CD4-positive, alpha-beta memory T cell (primary cell): ENCODE data around the gene SOS1. TPM values are rescaled to one million over a fixed set of nuclear protein-coding genes. Genes with fewer than 3 reads are reported as not detected.

Experiments used
- CTCF ChIA-PET: fragments of 350-600 bp; sonication (Branson Sonifier 250); formaldehyde crosslinking; loops from one replicate; lab custom pipeline; 2021; ENCODE audit warnings: inconsistent platforms; ENCODE audit not compliant: partially characterized antibody; lab: Charles Lee
- POLR2A ChIA-PET: fragments of 350-600 bp; sonication (Branson Sonifier 250); formaldehyde crosslinking; loops from one replicate; lab custom pipeline; 2021; ENCODE audit not compliant: partially characterized antibody; lab: Charles Lee
- DNase-seq, 5 donors: peaks; one replicate each; pipeline versions ENCODE4 v3.0.0 to v3.0.0-alpha.2; 2020 to 2022; ENCODE audit warnings: mixed read lengths in 1 of 5
- H3K27ac ChIP-seq: one replicate; pipeline ENCODE4 v1.7.0; 2013; ENCODE audit warnings: low read depth, low read length
- H3K27me3 ChIP-seq: 2 replicates; pipeline ENCODE4 v1.7.0; 2013; ENCODE audit warnings: mild to moderate bottlenecking, low read length, moderate library complexity; ENCODE audit not compliant: insufficient read depth
- H3K36me3 ChIP-seq: 2 replicates; pipeline ENCODE4 v1.7.0; 2013; ENCODE audit warnings: mild to moderate bottlenecking, low read length, moderate library complexity; ENCODE audit not compliant: insufficient read depth
- H3K4me1 ChIP-seq: 2 replicates; pipeline ENCODE4 v1.7.0; 2013; ENCODE audit warnings: mild to moderate bottlenecking, low read length, moderate library complexity; ENCODE audit not compliant: insufficient read depth
- H3K4me3 ChIP-seq, 2 donors: one replicate each; pipeline ENCODE4 v1.7.0; 2013; ENCODE audit warnings: low read length in 2 of 2, mild to moderate bottlenecking in 1 of 2
- H3K9me3 ChIP-seq, 2 donors: one replicate each; pipeline ENCODE4 v1.7.0; 2013; ENCODE audit warnings: low read length in 2 of 2, control low read depth in 1 of 2; ENCODE audit not compliant: control insufficient read depth in 1 of 2
- H3K27ac Mint-ChIP-seq, 7 donors: one replicate each; pipeline ENCODE4 v1.8.0; 2020 to 2021; ENCODE audit warnings: mixed read lengths in 7 of 7, mild to moderate bottlenecking in 6 of 7, inconsistent platforms in 3 of 7, moderate library complexity in 3 of 7
- H3K27me3 Mint-ChIP-seq, 2 donors: one replicate each; pipeline ENCODE4 v1.8.0; 2020 to 2021; ENCODE audit warnings: mixed read lengths in 2 of 2
- H3K36me3 Mint-ChIP-seq, 2 donors: one replicate each; pipeline ENCODE4 v1.8.0; 2020 to 2021; ENCODE audit warnings: mixed read lengths in 2 of 2, inconsistent platforms in 1 of 2, mild to moderate bottlenecking in 1 of 2
- H3K4me1 Mint-ChIP-seq, 4 donors: one replicate each; pipeline ENCODE4 v1.8.0; 2020 to 2021; ENCODE audit warnings: mixed read lengths in 4 of 4, mild to moderate bottlenecking in 1 of 4
- H3K4me3 Mint-ChIP-seq, 8 donors: one replicate each; pipeline ENCODE4 v1.8.0; 2020 to 2021; ENCODE audit warnings: mixed read lengths in 8 of 8, mild to moderate bottlenecking in 7 of 8, moderate library complexity in 6 of 8, inconsistent platforms in 3 of 8
- H3K9me3 Mint-ChIP-seq, 8 donors: one replicate each; pipeline ENCODE4 v1.8.0; 2020 to 2021; ENCODE audit warnings: mixed read lengths in 8 of 8, mild to moderate bottlenecking in 5 of 8, inconsistent platforms in 3 of 8, moderate library complexity in 1 of 8
- intact Hi-C: fragments of 100-400 bp; cut with micrococcal nuclease; formaldehyde crosslinking; loops from one replicate; pipeline ENCODE4 v1.15.1; 2023
- polyA plus RNA-seq, 2 donors: library from polyadenylated mRNA; unstranded; fragments of 300-500 nt; fragmentation: Illumina TruSeq; gene quantifications; one replicate each; pipeline ENCODE4 v1.2.3, GENCODE V29; 2021
- total RNA-seq, 2 experiments: library from RNA; stranded (reverse); gene quantifications; one replicate each; pipeline ENCODE4 v1.2.3, GENCODE V29; 2021

The SOS1 gene
- total and polyA plus RNA-seq, 4 experiments from 2014 or later = 5.7 to 103 (median 60.0) TPM

GRCh38 chr2:38981670-38982357, 139.0 kb downstream of the SOS1 start:
- no peaks in the 10 kb centered on the region for H3K27me3 ChIP-seq
- Mint-ChIP-seq H3K9me3 (no peaks in the 10 kb centered on the region), H3K27me3 (no peaks in the 10 kb centered on the region), H3K4me3 (no peak overlapping the region), H3K27ac (no peak overlapping the region), H3K4me1 (peaks cover 0 to 3% (median 0%) of the 10 kb centered on the region in 4 donors), H3K36me3 (peaks cover 19 to 30% of the 10 kb centered on the region in 2 donors)
- no peak overlapping the region for H3K27ac ChIP-seq
- intact Hi-C loops = no loop called here
- H3K4me1 ChIP-seq = no peaks in the 10 kb centered on the region
- H3K4me3 ChIP-seq = no peak overlapping the region
- CTCF ChIA-PET = interaction anchor here (0.6 to 1.2 kb wide), 2 partner anchors 22 to 65 kb away, joined by 3 read pairs; no protein-coding TSS in a partner anchor
- POLR2A ChIA-PET = no interaction called here
- no peaks in the 10 kb centered on the region for H3K9me3 ChIP-seq
- peaks cover 5% of the 10 kb centered on the region for H3K36me3 ChIP-seq
- DNase-seq = no peak

DNA sequence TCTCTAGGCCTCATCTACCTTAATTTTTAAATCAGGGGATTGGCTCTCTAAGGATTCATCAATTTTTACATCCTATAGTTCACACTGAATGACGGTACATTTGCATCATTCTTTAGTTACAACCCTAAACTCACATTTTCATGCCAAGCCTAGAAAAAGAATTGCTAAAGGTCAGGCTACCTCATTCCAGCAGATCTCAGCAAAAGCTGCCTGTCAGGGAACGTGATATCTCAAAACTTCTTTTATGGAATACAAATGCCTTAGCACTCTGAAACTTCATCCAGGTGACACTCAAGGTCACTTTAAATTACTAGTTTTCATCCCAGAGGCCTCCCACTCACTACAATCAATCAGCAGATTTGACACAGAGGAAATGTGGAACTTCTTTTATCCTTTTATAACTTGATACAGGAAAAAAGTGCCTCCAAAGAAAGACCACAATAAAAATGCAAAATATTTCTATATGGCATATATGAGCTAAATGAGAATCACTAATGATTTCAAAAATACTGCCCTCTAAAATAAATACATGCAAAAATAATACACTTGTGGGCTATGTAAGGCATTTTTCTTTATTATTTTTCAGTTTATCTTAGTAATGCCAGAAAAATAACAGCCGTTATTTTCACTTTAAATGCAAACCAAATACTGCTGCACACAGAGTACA, 139.7 kb downstream of the SOS1 start:
- H3K27ac Mint-ChIP-seq = no peak overlapping the region
- no peak overlapping the region for H3K4me3 Mint-ChIP-seq
- ChIA-PET CTCF (interaction anchor here (0.7 to 0.9 kb wide), 2 partner anchors 17 to 21 kb away, joined by 3 read pairs; no protein-coding TSS in a partner anchor), POLR2A (no interaction called here)
- no peaks in the 10 kb centered on the region for H3K9me3 ChIP-seq
- H3K27me3 ChIP-seq = no peaks in the 10 kb centered on the region
- no peaks in the 10 kb centered on the region for H3K4me1 ChIP-seq
- peaks cover 0 to 3% (median 0%) of the 10 kb centered on the region in 4 donors for H3K4me1 Mint-ChIP-seq
- no peak overlapping the region for H3K27ac ChIP-seq
- H3K36me3 ChIP-seq = peaks cover 5% of the 10 kb centered on the region
- intact Hi-C loops = no loop called here
- peaks cover 18 to 30% of the 10 kb centered on the region in 2 donors for H3K36me3 Mint-ChIP-seq
- no peaks in the 10 kb centered on the region for H3K27me3 Mint-ChIP-seq
- DNase-seq = no peak
- no peaks in the 10 kb centered on the region for H3K9me3 Mint-ChIP-seq
- no peak overlapping the region for H3K4me3 ChIP-seq

- no peaks in the 10 kb centered on the region for H3K9me3 ChIP-seq
- H3K27ac ChIP-seq = no peak overlapping the region
- no peaks in the 10 kb centered on the region for H3K4me1 ChIP-seq
- H3K4me3 ChIP-seq = no peak overlapping the region
- Mint-ChIP-seq H3K4me1 (peaks cover 0 to 3% (median 0%) of the 10 kb centered on the region in 4 donors), H3K27me3 (no peaks in the 10 kb centered on the region), H3K36me3 (peaks cover 4 to 9% of the 10 kb centered on the region in 2 donors), H3K4me3 (no peak overlapping the region), H3K9me3 (no peaks in the 10 kb centered on the region), H3K27ac (peak overlapping the region in 3 of 7 donors; percentile 2 to 30 (median 4))
- DNase-seq = no peak
- intact Hi-C loops = no loop called here
- H3K36me3 ChIP-seq = no peaks in the 10 kb centered on the region
- POLR2A ChIA-PET = interaction anchor here (0.8 kb wide), 1 partner anchor 251 kb away, joined by 3 read pairs; no protein-coding TSS in a partner anchor
- H3K27me3 ChIP-seq = no peaks in the 10 kb centered on the region
- CTCF ChIA-PET = interaction anchor here (1.8 kb wide), 1 partner anchor 31 kb away, joined by 7 read pairs; no protein-coding TSS in a partner anchor
These were observed 141.9 kb downstream of the SOS1 start for GRCh38 chr2:38978908-38979307.

DNA sequence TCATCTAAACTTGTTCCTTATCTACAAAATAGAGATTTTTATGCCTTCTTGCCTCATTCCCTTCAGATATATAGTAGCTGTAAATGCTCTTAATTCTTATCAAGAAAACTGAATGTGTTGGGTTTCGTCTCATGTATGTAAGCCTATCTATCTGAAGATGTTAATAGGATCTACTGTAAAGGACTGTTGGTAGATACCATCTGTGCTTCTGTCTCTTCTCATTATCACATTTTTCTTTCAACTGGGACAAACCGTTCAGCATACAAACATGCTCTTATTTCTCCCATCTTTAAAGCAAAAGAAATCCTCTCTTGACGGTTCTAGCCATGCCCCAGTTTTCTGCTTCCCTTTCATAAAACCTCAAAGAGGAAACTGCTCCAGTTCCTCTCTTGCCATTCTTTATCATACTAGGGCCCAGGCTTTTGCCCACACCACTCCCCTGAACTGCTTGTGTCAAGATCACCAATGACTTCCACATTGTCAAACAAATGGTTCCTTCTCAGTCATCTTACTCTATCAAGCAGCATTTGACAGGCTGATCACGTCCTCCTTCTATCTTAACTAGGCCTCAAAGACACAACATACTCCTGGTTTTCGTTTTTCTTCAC, 142.5 kb downstream of the SOS1 start:
- no peaks in the 10 kb centered on the region for H3K9me3 ChIP-seq
- ChIA-PET CTCF (interaction anchor here (1.8 kb wide), 1 partner anchor 30 kb away, joined by 7 read pairs; no protein-coding TSS in a partner anchor), POLR2A (interaction anchor here (0.8 kb wide), 1 partner anchor 251 kb away, joined by 3 read pairs; no protein-coding TSS in a partner anchor)
- peaks cover 0 to 4% of the 10 kb centered on the region in 2 donors for H3K36me3 Mint-ChIP-seq
- intact Hi-C loops = no loop called here
- no peaks in the 10 kb centered on the region for H3K27me3 ChIP-seq
- peaks cover 0 to 3% (median 0%) of the 10 kb centered on the region in 4 donors for H3K4me1 Mint-ChIP-seq
- no peak for DNase-seq
- no peaks in the 10 kb centered on the region for H3K9me3 Mint-ChIP-seq
- H3K27ac Mint-ChIP-seq = peak overlapping the region in 1 of 7 donors; percentile 43
- no peaks in the 10 kb centered on the region for H3K27me3 Mint-ChIP-seq
- H3K27ac ChIP-seq = no peak overlapping the region
- H3K4me3 Mint-ChIP-seq = no peak overlapping the region
- H3K4me3 ChIP-seq = no peak overlapping the region
- H3K4me1 ChIP-seq = no peaks in the 10 kb centered on the region
- no peaks in the 10 kb centered on the region for H3K36me3 ChIP-seq

DNA sequence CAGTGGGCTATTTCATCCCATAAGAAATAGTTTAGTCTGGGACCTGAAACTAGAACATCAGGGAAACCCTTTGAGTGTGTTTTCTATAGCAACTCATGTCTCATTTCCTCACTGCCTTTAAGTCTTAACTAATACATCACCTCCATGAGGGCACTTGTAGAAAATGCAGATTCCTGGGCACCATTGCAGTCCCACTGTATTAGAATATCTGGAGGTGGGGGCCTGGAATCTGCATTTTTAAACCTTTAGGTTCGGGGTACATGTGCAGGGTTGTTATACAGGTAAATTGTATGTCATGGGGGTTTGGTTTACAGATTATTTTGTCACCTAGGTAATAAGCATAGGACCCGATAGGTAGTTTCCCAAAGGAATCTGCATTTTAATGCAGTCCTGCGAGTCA, 143.8 kb downstream of the SOS1 start:
- peaks cover 0 to 3% (median 0%) of the 10 kb centered on the region in 4 donors for H3K4me1 Mint-ChIP-seq

GRCh38 chr2:38975042-38975441, 145.8 kb downstream of the SOS1 start:
- intact Hi-C loops = no loop called here
- Mint-ChIP-seq H3K9me3 (no peaks in the 10 kb centered on the region), H3K4me1 (peaks cover 0 to 3% (median 0%) of the 10 kb centered on the region in 4 donors), H3K27me3 (no peaks in the 10 kb centered on the region), H3K27ac (no peak overlapping the region), H3K4me3 (no peak overlapping the region), H3K36me3 (no peaks in the 10 kb centered on the region)
- Histone ChIP-seq H3K27ac (no peak overlapping the region), H3K4me3 (no peak overlapping the region), H3K4me1 (no peaks in the 10 kb centered on the region), H3K9me3 (no peaks in the 10 kb centered on the region), H3K36me3 (no peaks in the 10 kb centered on the region), H3K27me3 (no peaks in the 10 kb centered on the region)
- CTCF ChIA-PET = no interaction called here
- POLR2A ChIA-PET = no interaction called here
- DNase-seq = no peak

More for the DNA sequence above, 143.8 kb downstream of the SOS1 start:
- Histone ChIP-seq H3K36me3 (no peaks in the 10 kb centered on the region), H3K27ac (no peak overlapping the region), H3K27me3 (no peaks in the 10 kb centered on the region), H3K9me3 (no peaks in the 10 kb centered on the region), H3K4me3 (no peak overlapping the region), H3K4me1 (no peaks in the 10 kb centered on the region)
- CTCF ChIA-PET = no interaction called here
- H3K9me3 Mint-ChIP-seq = no peaks in the 10 kb centered on the region
- H3K27me3 Mint-ChIP-seq = no peaks in the 10 kb centered on the region
- intact Hi-C loops = no loop called here
- no peak overlapping the region for H3K4me3 Mint-ChIP-seq
- H3K27ac Mint-ChIP-seq = no peak overlapping the region
- no peak for DNase-seq
- POLR2A ChIA-PET = no interaction called here
- no peaks in the 10 kb centered on the region for H3K36me3 Mint-ChIP-seq

GRCh38 chr2:38973266-38973665, 147.6 kb downstream of the SOS1 start:
- intact Hi-C loops = no loop called here
- Histone ChIP-seq H3K27ac (no peak overlapping the region), H3K27me3 (no peaks in the 10 kb centered on the region), H3K36me3 (no peaks in the 10 kb centered on the region), H3K4me3 (no peak overlapping the region), H3K4me1 (no peaks in the 10 kb centered on the region), H3K9me3 (no peaks in the 10 kb centered on the region)
- no peak for DNase-seq
- H3K4me3 Mint-ChIP-seq = no peak overlapping the region
- POLR2A ChIA-PET = no interaction called here
- no peaks in the 10 kb centered on the region for H3K36me3 Mint-ChIP-seq
- H3K27ac Mint-ChIP-seq = no peak overlapping the region
- H3K9me3 Mint-ChIP-seq = no peaks in the 10 kb centered on the region
- H3K27me3 Mint-ChIP-seq = no peaks in the 10 kb centered on the region
- CTCF ChIA-PET = interaction anchor here (0.6 to 1.1 kb wide), 2 partner anchors 24 to 88 kb away, joined by 3 read pairs; no protein-coding TSS in a partner anchor
- no peaks in the 10 kb centered on the region for H3K4me1 Mint-ChIP-seq
